ENCODE measurements around the gene ASIC2.

DNA sequence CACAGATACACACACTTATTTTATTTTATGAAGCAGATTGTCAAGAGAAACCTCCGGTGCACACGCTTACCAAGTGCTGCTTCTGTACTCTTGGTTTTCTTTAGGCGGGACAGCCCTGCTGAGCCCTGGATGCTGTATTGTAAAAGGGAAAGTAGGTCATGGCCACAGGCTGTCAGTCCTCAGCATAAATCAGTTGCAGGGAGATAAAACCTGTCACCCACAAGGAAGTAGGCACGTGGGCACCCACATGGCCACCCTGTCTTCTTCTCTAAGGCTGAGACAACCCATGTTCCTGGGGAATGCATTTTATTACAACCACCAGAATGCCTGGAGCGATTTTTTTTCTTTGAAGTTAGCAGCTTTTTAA lies 59.3 kb downstream of the ASIC2 start:
- TF ChIP-seq CTCF (IDR thresholded peaks at IDR 0.05) (no peak), EZH2 (IDR thresholded peaks at IDR 0.05; ENCODE audit: borderline replicate concordance, insufficient read depth, low read depth, low read length, poor library complexity, severe bottlenecking) (no peak)
